CD4-positive, alpha-beta memory T cell (primary cell): ENCODE results near the gene NOL4L. TPM values are rescaled to one million over a fixed set of nuclear protein-coding genes. Genes with fewer than 3 reads are reported as not detected.
A peak's percentile ranks its signal among the peaks of the same experiment; 100 is the strongest.

Experiments
- CTCF ChIA-PET: fragments of 350-600 bp; sonication (Branson Sonifier 250); formaldehyde crosslinking; loops from one replicate; lab custom pipeline; 2021; ENCODE audit warnings: inconsistent platforms; ENCODE audit not compliant: partially characterized antibody; lab: Charles Lee
- POLR2A ChIA-PET: fragments of 350-600 bp; sonication (Branson Sonifier 250); formaldehyde crosslinking; loops from one replicate; lab custom pipeline; 2021; ENCODE audit not compliant: partially characterized antibody; lab: Charles Lee
- DNase-seq, 5 donors: peaks; one replicate each; pipeline versions ENCODE4 v3.0.0 to v3.0.0-alpha.2; 2020 to 2022; ENCODE audit warnings: mixed read lengths in 1 of 5
- H3K27ac ChIP-seq: one replicate; pipeline ENCODE4 v1.7.0; 2013; ENCODE audit warnings: low read depth, low read length
- H3K27me3 ChIP-seq: 2 replicates; pipeline ENCODE4 v1.7.0; 2013; ENCODE audit warnings: mild to moderate bottlenecking, low read length, moderate library complexity; ENCODE audit not compliant: insufficient read depth
- H3K36me3 ChIP-seq: 2 replicates; pipeline ENCODE4 v1.7.0; 2013; ENCODE audit warnings: mild to moderate bottlenecking, low read length, moderate library complexity; ENCODE audit not compliant: insufficient read depth
- H3K4me1 ChIP-seq: 2 replicates; pipeline ENCODE4 v1.7.0; 2013; ENCODE audit warnings: mild to moderate bottlenecking, low read length, moderate library complexity; ENCODE audit not compliant: insufficient read depth
- H3K4me3 ChIP-seq, 2 donors: one replicate each; pipeline ENCODE4 v1.7.0; 2013; ENCODE audit warnings: low read length in 2 of 2, mild to moderate bottlenecking in 1 of 2
- H3K9me3 ChIP-seq, 2 donors: one replicate each; pipeline ENCODE4 v1.7.0; 2013; ENCODE audit warnings: low read length in 2 of 2, control low read depth in 1 of 2; ENCODE audit not compliant: control insufficient read depth in 1 of 2
- H3K27ac Mint-ChIP-seq, 7 donors: one replicate each; pipeline ENCODE4 v1.8.0; 2020 to 2021; ENCODE audit warnings: mixed read lengths in 7 of 7, mild to moderate bottlenecking in 6 of 7, inconsistent platforms in 3 of 7, moderate library complexity in 3 of 7
- H3K27me3 Mint-ChIP-seq, 2 donors: one replicate each; pipeline ENCODE4 v1.8.0; 2020 to 2021; ENCODE audit warnings: mixed read lengths in 2 of 2
- H3K36me3 Mint-ChIP-seq, 2 donors: one replicate each; pipeline ENCODE4 v1.8.0; 2020 to 2021; ENCODE audit warnings: mixed read lengths in 2 of 2, inconsistent platforms in 1 of 2, mild to moderate bottlenecking in 1 of 2
- H3K4me1 Mint-ChIP-seq, 4 donors: one replicate each; pipeline ENCODE4 v1.8.0; 2020 to 2021; ENCODE audit warnings: mixed read lengths in 4 of 4, mild to moderate bottlenecking in 1 of 4
- H3K4me3 Mint-ChIP-seq, 8 donors: one replicate each; pipeline ENCODE4 v1.8.0; 2020 to 2021; ENCODE audit warnings: mixed read lengths in 8 of 8, mild to moderate bottlenecking in 7 of 8, moderate library complexity in 6 of 8, inconsistent platforms in 3 of 8
- H3K9me3 Mint-ChIP-seq, 8 donors: one replicate each; pipeline ENCODE4 v1.8.0; 2020 to 2021; ENCODE audit warnings: mixed read lengths in 8 of 8, mild to moderate bottlenecking in 5 of 8, inconsistent platforms in 3 of 8, moderate library complexity in 1 of 8
- intact Hi-C: fragments of 100-400 bp; cut with micrococcal nuclease; formaldehyde crosslinking; loops from one replicate; pipeline ENCODE4 v1.15.1; 2023
- polyA plus RNA-seq, 2 donors: library from polyadenylated mRNA; unstranded; fragments of 300-500 nt; fragmentation: Illumina TruSeq; gene quantifications; one replicate each; pipeline ENCODE4 v1.2.3, GENCODE V29; 2021
- total RNA-seq, 2 experiments: library from RNA; stranded (reverse); gene quantifications; one replicate each; pipeline ENCODE4 v1.2.3, GENCODE V29; 2021

NOL4L gene
- total and polyA plus RNA-seq, 4 experiments from 2014 or later: 7.0 to 74.2 (median 47.5) TPM

GRCh38 chr20:32621891-32622584 lies 36.9 kb upstream of the NOL4L start:
- no peaks in the 10 kb centered on the region for H3K9me3 Mint-ChIP-seq
- H3K27ac ChIP-seq: no peak overlapping the region
- H3K4me1 ChIP-seq: no peaks in the 10 kb centered on the region
- ChIA-PET CTCF (no interaction called here), POLR2A (no interaction called here)
- peaks cover 0 to 2% of the 10 kb centered on the region in 2 donors for H3K27me3 Mint-ChIP-seq
- H3K27ac Mint-ChIP-seq: peak overlapping the region in 2 of 7 donors; percentile 3 to 68
- H3K9me3 ChIP-seq: no peaks in the 10 kb centered on the region
- intact Hi-C loops: no loop called here
- H3K27me3 ChIP-seq: no peaks in the 10 kb centered on the region
- no peaks in the 10 kb centered on the region for H3K4me1 Mint-ChIP-seq
- no peak overlapping the region for H3K4me3 ChIP-seq
- H3K36me3 Mint-ChIP-seq: no peaks in the 10 kb centered on the region
- DNase-seq: no peak
- no peaks in the 10 kb centered on the region for H3K36me3 ChIP-seq
- no peak overlapping the region for H3K4me3 Mint-ChIP-seq

GRCh38 chr20:32621071-32621890 lies 36.1 kb upstream of the NOL4L start:
- Mint-ChIP-seq H3K4me1 (no peaks in the 10 kb centered on the region), H3K9me3 (no peaks in the 10 kb centered on the region), H3K36me3 (no peaks in the 10 kb centered on the region), H3K4me3 (no peak overlapping the region), H3K27ac (peak overlapping the region in 5 of 7 donors; percentile 1 to 66 (median 43)), H3K27me3 (peaks cover 0 to 2% of the 10 kb centered on the region in 2 donors)
- ChIA-PET POLR2A (interaction anchor here (0.9 kb wide), 1 partner anchor 99 kb away, joined by 5 read pairs; no protein-coding TSS in a partner anchor), CTCF (no interaction called here)
- no peaks in the 10 kb centered on the region for H3K36me3 ChIP-seq
- H3K9me3 ChIP-seq: no peaks in the 10 kb centered on the region
- no peaks in the 10 kb centered on the region for H3K4me1 ChIP-seq
- intact Hi-C loops: no loop called here
- H3K27ac ChIP-seq: no peak overlapping the region
- no peaks in the 10 kb centered on the region for H3K27me3 ChIP-seq
- no peak for DNase-seq
- no peak overlapping the region for H3K4me3 ChIP-seq

GRCh38 chr20:32619586-32619985 lies 34.5 kb upstream of the NOL4L start:
- peaks cover 0 to 3% (median under 1%) of the 10 kb centered on the region in 4 donors for H3K4me1 Mint-ChIP-seq
- H3K9me3 ChIP-seq: no peaks in the 10 kb centered on the region
- no peaks in the 10 kb centered on the region for H3K4me1 ChIP-seq
- H3K4me3 Mint-ChIP-seq: no peak overlapping the region
- H3K27ac Mint-ChIP-seq: peak overlapping the region in 2 of 7 donors; percentile 6 to 12
- H3K4me3 ChIP-seq: no peak overlapping the region
- CTCF ChIA-PET: no interaction called here
- intact Hi-C loops: no loop called here
- no peaks in the 10 kb centered on the region for H3K36me3 ChIP-seq
- DNase-seq: no peak
- no peaks in the 10 kb centered on the region for H3K27me3 Mint-ChIP-seq
- POLR2A ChIA-PET: interaction anchor here (1.0 kb wide), 1 partner anchor 32 kb away, joined by 3 read pairs; no protein-coding TSS in a partner anchor
- no peaks in the 10 kb centered on the region for H3K27me3 ChIP-seq
- H3K36me3 Mint-ChIP-seq: no peaks in the 10 kb centered on the region
- no peaks in the 10 kb centered on the region for H3K9me3 Mint-ChIP-seq
- no peak overlapping the region for H3K27ac ChIP-seq

GRCh38 chr20:32614772-32615171 lies 29.6 kb upstream of the NOL4L start:
- Histone ChIP-seq H3K4me3 (no peak overlapping the region), H3K4me1 (no peaks in the 10 kb centered on the region), H3K9me3 (no peaks in the 10 kb centered on the region), H3K36me3 (no peaks in the 10 kb centered on the region), H3K27ac (no peak overlapping the region), H3K27me3 (no peaks in the 10 kb centered on the region)
- no peak overlapping the region for H3K4me3 Mint-ChIP-seq
- CTCF ChIA-PET: interaction anchor here (1.8 kb wide), 1 partner anchor 164 kb away, joined by 5 read pairs; no protein-coding TSS in a partner anchor
- peaks cover 0 to 1% of the 10 kb centered on the region in 2 donors for H3K27me3 Mint-ChIP-seq
- H3K27ac Mint-ChIP-seq: peak overlapping the region in 2 of 7 donors; percentile 20 to 27
- peaks cover 0 to 5% (median 3%) of the 10 kb centered on the region in 4 donors for H3K4me1 Mint-ChIP-seq
- H3K9me3 Mint-ChIP-seq: peaks cover 0 to 1% (median 0%) of the 10 kb centered on the region in 8 donors
- no peaks in the 10 kb centered on the region for H3K36me3 Mint-ChIP-seq
- POLR2A ChIA-PET: no interaction called here
- DNase-seq: no peak
- intact Hi-C loops: no loop called here

- intact Hi-C loops: no loop called here
- peaks cover 0 to 2% of the 10 kb centered on the region in 2 donors for H3K27me3 Mint-ChIP-seq
- no peak overlapping the region for H3K27ac ChIP-seq
- H3K4me1 Mint-ChIP-seq: peaks cover 0 to 5% (median 3%) of the 10 kb centered on the region in 4 donors
- H3K9me3 Mint-ChIP-seq: peaks cover 0 to 1% (median 0%) of the 10 kb centered on the region in 8 donors
- ChIA-PET POLR2A (no interaction called here), CTCF (no interaction called here)
- H3K4me3 Mint-ChIP-seq: no peak overlapping the region
- H3K9me3 ChIP-seq: no peaks in the 10 kb centered on the region
- H3K36me3 ChIP-seq: no peaks in the 10 kb centered on the region
- no peak for DNase-seq
- no peaks in the 10 kb centered on the region for H3K4me1 ChIP-seq
- H3K27me3 ChIP-seq: no peaks in the 10 kb centered on the region
- peak overlapping the region in 1 of 7 donors; percentile 84 for H3K27ac Mint-ChIP-seq
- H3K36me3 Mint-ChIP-seq: no peaks in the 10 kb centered on the region
- H3K4me3 ChIP-seq: no peak overlapping the region
These were observed 29.2 kb upstream of the NOL4L start for GRCh38 chr20:32614303-32614702.

- H3K27me3 Mint-ChIP-seq: peaks cover 0 to 5% of the 10 kb centered on the region in 2 donors
- no peak for DNase-seq
- Histone ChIP-seq H3K4me1 (no peaks in the 10 kb centered on the region), H3K36me3 (no peaks in the 10 kb centered on the region), H3K27ac (no peak overlapping the region), H3K4me3 (no peak overlapping the region), H3K9me3 (no peaks in the 10 kb centered on the region), H3K27me3 (no peaks in the 10 kb centered on the region)
- peaks cover 0 to 8% (median 3%) of the 10 kb centered on the region in 4 donors for H3K4me1 Mint-ChIP-seq
- ChIA-PET CTCF (no interaction called here), POLR2A (no interaction called here)
- H3K4me3 Mint-ChIP-seq: no peak overlapping the region
- intact Hi-C loops: no loop called here
- H3K36me3 Mint-ChIP-seq: no peaks in the 10 kb centered on the region
- H3K27ac Mint-ChIP-seq: peak overlapping the region in 1 of 7 donors; percentile 51
- peaks cover 0 to 1% (median 0%) of the 10 kb centered on the region in 8 donors for H3K9me3 Mint-ChIP-seq
These were observed 28.3 kb upstream of the NOL4L start for GRCh38 chr20:32613192-32614053.
